Right atrium auricular region (tissue), 2 donors: ENCODE measurements around the gene PTPN9. TPM values are rescaled to one million over a fixed set of nuclear protein-coding genes. Genes with fewer than 3 reads are reported as not detected.

Experiments used
- DNase-seq: peaks from one replicate; pipeline ENCODE4 v3.0.0-alpha.2; 2019; ENCODE audit warnings: low spot score
- H3K27ac ChIP-seq, 2 donors: fragments of 200-600 bp; sonication (generic); 1 replicate in 1 of 2; 2 replicates in 1 of 2; pipeline ENCODE4 v1.5.1; 2016 to 2019
- H3K27me3 ChIP-seq, 2 donors: fragments of 200-600 bp; sonication (generic); one replicate each; pipeline versions ENCODE4 v1.5.1 to v1.6.0; 2017 to 2019
- H3K36me3 ChIP-seq: fragments of 200-600 bp; sonication (generic); one replicate; pipeline ENCODE4 v1.5.1; 2016
- H3K4me1 ChIP-seq, 2 donors: fragments of 200-600 bp; sonication (generic); one replicate each; pipeline versions ENCODE4 v1.5.1 to v1.6.0; 2017 to 2019
- H3K4me3 ChIP-seq, 2 donors: fragments of 200-600 bp; sonication (generic); 1 replicate in 1 of 2; 2 replicates in 1 of 2; pipeline ENCODE4 v1.5.1; 2017 to 2019; ENCODE audit warnings: mild to moderate bottlenecking in 1 of 2, moderate library complexity in 1 of 2
- H3K9me3 ChIP-seq, 2 donors: fragments of 200-600 bp; sonication (generic); one replicate each; pipeline ENCODE4 v1.5.1; 2019
- total RNA-seq, 2 donors: library from RNA; depleted of rRNA; stranded (reverse); fragments of >200 nt; gene quantifications; one replicate each; pipeline ENCODE4 v1.1.0, GENCODE V29; 2016
- TF ChIP-seq, protein P1 (sequence below), 2 donors: fragments of 200-600 bp; sonication (generic); IDR thresholded peaks; one replicate each; pipeline ENCODE4 v1.5.1; 2019; ENCODE audit warnings: antibody characterized with exemption in 2 of 2

Gene PTPN9
- total RNA-seq, 2 donors from 2014 or later: 9.6 to 9.9 TPM

DNA sequence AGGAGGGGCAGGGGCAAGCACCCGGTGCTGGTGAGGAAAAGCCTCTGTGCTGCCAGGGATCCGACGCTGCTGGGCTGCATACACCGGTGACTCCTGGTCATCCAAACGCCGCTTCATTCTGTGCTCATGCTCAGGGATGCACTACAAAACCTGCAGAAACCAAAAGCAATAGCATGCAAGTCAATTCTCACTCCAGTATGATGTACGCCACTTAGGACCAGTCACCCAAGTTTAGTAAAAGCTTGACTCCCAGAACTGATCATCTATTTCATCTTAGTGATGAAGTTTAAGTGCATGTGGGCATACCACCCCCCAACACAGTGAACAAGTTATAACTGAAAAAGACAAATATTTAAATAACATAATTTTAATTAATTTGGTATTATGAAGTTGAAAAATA lies 148.9 kb downstream of the PTPN9 start:
- Histone ChIP-seq H3K4me1 (peaks cover 0 to 18% of the 10 kb centered on the region in 2 donors), H3K36me3 (peaks cover 26% of the 10 kb centered on the region), H3K27me3 (no peaks in the 10 kb centered on the region), H3K4me3 (no peak overlapping the region), H3K27ac (no peak overlapping the region), H3K9me3 (no peaks in the 10 kb centered on the region)
- DNase-seq: no peak
- TF ChIP-seq, protein P1, sequence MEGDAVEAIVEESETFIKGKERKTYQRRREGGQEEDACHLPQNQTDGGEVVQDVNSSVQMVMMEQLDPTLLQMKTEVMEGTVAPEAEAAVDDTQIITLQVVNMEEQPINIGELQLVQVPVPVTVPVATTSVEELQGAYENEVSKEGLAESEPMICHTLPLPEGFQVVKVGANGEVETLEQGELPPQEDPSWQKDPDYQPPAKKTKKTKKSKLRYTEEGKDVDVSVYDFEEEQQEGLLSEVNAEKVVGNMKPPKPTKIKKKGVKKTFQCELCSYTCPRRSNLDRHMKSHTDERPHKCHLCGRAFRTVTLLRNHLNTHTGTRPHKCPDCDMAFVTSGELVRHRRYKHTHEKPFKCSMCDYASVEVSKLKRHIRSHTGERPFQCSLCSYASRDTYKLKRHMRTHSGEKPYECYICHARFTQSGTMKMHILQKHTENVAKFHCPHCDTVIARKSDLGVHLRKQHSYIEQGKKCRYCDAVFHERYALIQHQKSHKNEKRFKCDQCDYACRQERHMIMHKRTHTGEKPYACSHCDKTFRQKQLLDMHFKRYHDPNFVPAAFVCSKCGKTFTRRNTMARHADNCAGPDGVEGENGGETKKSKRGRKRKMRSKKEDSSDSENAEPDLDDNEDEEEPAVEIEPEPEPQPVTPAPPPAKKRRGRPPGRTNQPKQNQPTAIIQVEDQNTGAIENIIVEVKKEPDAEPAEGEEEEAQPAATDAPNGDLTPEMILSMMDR (IDR thresholded peaks at IDR 0.05): no peak

DNA sequence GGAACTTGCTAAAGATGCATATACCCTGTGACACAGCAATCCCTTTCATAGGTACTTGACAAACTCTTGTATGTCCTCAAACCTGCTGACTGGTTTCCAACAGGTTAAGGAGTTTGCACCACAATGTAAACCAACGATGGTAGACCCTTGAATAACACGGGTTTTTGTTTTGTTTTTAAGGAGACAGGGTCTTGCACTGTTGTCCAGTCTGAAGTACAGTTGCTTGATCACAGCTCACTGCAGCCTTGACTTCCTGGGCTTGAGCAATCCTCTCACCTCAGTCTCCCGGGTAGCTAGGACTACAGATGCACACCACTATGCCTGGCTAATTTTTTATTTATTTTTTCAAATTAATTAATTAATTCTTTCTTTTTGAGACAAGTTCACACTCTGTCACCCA lies 151.0 kb downstream of the PTPN9 start:
- no peak overlapping the region for H3K4me3 ChIP-seq

DNA sequence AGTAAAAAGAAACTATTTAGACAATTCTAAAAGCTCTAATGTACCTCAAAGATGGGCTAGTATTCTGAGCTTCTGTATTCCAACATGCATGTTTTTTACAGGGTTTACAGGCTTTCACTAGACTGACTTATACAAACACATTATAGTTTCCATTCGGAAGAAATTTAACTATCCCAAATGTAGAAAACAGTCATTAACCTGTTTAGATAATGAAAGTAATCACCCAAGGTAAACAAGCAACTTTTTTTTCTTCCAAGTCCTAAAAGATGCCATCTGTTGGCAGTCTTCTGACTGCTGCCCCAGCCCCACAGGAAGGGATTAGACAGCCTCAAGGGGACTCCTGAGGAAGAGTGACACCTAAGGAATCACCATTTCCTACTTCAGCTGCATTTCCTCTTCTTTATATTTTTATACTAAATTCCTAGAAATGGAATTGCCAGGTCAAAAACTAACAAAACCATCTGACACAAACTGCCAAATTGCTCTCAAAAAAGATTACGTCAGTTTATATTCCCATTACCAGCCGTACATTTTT lies 153.1 kb downstream of the PTPN9 start:
- Histone ChIP-seq H3K9me3 (no peaks in the 10 kb centered on the region), H3K27ac (no peak overlapping the region), H3K27me3 (no peaks in the 10 kb centered on the region), H3K36me3 (peaks cover 46% of the 10 kb centered on the region), H3K4me3 (no peak overlapping the region), H3K4me1 (peaks cover 0 to 2% of the 10 kb centered on the region in 2 donors)
- no peak for DNase-seq
- TF ChIP-seq, protein P1 (IDR thresholded peaks at IDR 0.05): no peak

More for the DNA sequence above, 151.0 kb downstream of the PTPN9 start:
- H3K27ac ChIP-seq: no peak overlapping the region
- no peak for DNase-seq
- no peaks in the 10 kb centered on the region for H3K9me3 ChIP-seq
- H3K4me1 ChIP-seq: peaks cover 0 to 15% of the 10 kb centered on the region in 2 donors
- H3K27me3 ChIP-seq: no peaks in the 10 kb centered on the region
- TF ChIP-seq, protein P1 (IDR thresholded peaks at IDR 0.05): no peak
- H3K36me3 ChIP-seq: peaks cover 26% of the 10 kb centered on the region

DNA sequence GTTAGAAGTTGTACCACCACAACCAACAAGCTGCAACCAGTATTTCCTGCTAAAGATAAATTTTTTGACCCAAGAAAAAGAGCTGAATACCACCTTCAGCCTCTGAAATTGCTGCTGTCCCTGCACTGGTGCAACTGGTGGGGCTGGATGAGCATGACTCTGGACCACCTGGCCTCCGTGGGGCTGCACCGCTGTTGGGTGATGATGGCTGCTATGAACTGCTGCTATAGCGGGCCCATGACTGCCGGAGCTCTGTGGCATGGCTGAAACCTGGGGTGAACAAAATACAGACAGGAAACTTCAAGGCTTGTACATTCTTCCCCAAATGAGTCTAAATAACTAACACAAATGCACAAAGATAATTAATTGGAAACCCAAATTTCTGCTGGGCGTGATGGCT lies 156.6 kb downstream of the PTPN9 start:
- peaks cover 40% of the 10 kb centered on the region for H3K36me3 ChIP-seq

DNA sequence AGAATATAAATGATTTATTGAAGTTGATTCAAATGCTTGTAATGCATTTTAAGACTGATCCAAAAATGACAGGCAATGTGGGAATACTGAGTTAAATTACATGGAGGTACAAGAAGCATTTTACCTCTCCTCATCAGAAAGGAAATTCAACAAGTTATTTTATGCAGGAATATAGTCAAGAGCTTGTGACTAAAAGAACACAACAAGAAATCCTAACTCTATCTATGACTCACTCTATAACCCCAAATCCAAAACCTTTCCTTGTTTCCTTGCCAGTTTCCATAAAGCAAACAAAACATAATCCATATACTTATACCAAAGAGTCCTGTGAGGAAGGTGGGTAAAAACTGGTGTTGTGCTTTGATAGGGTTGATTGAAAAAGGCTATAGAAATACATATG lies 158.4 kb downstream of the PTPN9 start:
- H3K36me3 ChIP-seq: peaks cover 30% of the 10 kb centered on the region
- H3K4me1 ChIP-seq: no peaks in the 10 kb centered on the region
- no peaks in the 10 kb centered on the region for H3K27me3 ChIP-seq
- TF ChIP-seq, protein P1 (IDR thresholded peaks at IDR 0.05): no peak
- no peaks in the 10 kb centered on the region for H3K9me3 ChIP-seq
- no peak overlapping the region for H3K4me3 ChIP-seq
- H3K27ac ChIP-seq: no peak overlapping the region
- no peak for DNase-seq

More for the DNA sequence above, 156.6 kb downstream of the PTPN9 start:
- Histone ChIP-seq H3K27ac (no peak overlapping the region), H3K4me1 (no peaks in the 10 kb centered on the region), H3K4me3 (no peak overlapping the region), H3K27me3 (no peaks in the 10 kb centered on the region), H3K9me3 (no peaks in the 10 kb centered on the region)
- DNase-seq: no peak
- TF ChIP-seq, protein P1 (IDR thresholded peaks at IDR 0.05): no peak

DNA sequence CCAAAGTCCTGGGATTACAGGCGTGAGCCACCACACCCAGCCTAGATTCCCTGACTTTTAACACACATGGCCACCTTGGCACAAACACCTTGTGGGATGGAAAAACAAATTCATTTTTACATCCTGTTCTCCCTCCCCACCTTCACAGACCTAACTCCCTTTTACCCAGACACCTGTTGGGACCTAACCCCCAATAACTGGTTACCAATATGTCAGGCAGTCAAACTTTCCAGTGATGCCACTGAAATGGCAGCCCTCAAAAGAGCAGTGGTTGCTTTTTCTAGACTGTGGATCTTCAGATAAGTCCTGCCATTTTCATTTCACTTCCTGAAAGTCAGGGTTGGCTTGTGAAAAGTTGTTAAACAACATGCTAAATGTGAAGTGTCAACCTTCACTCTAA lies 162.5 kb downstream of the PTPN9 start:
- Histone ChIP-seq H3K9me3 (no peaks in the 10 kb centered on the region), H3K27ac (no peak overlapping the region), H3K36me3 (peaks cover 34% of the 10 kb centered on the region), H3K27me3 (no peaks in the 10 kb centered on the region), H3K4me1 (no peaks in the 10 kb centered on the region), H3K4me3 (no peak overlapping the region)
- no peak for DNase-seq
- TF ChIP-seq, protein P1 (IDR thresholded peaks at IDR 0.05): no peak
